HUES48 (cell line): ENCODE measurements around the gene ASB4.

Source experiments
- H3K27ac ChIP-seq: one replicate; pipeline ENCODE4 v1.7.0; 2013; ENCODE audit warnings: low read depth, low read length, inconsistent platforms
- H3K27me3 ChIP-seq: 2 replicates; pipeline ENCODE4 v1.6.1; 2013; ENCODE audit warnings: mild to moderate bottlenecking, low read length; ENCODE audit not compliant: control insufficient read depth, insufficient read depth
- H3K36me3 ChIP-seq: 2 replicates; pipeline ENCODE4 v1.6.1; 2013; ENCODE audit warnings: low read length; ENCODE audit not compliant: control insufficient read depth, insufficient read depth
- H3K4me1 ChIP-seq: 2 replicates; pipeline ENCODE4 v1.6.1; 2013; ENCODE audit warnings: mild to moderate bottlenecking, low read length; ENCODE audit not compliant: control insufficient read depth, insufficient read depth
- H3K4me3 ChIP-seq: 2 replicates; pipeline ENCODE4 v1.5.1; 2013; ENCODE audit warnings: mild to moderate bottlenecking, low read depth, low read length
- H3K9ac ChIP-seq: 2 replicates; pipeline ENCODE4 v1.6.1; 2013; ENCODE audit warnings: mild to moderate bottlenecking, low read depth, low read length, moderate library complexity
- H3K9me3 ChIP-seq: 2 replicates; pipeline ENCODE4 v1.6.1; 2013; ENCODE audit warnings: low read length; ENCODE audit not compliant: control insufficient read depth, insufficient read depth

The ASB4 gene

GRCh38 chr7:95469187-95469586, 16.6 kb upstream of the ASB4 start:
- Histone ChIP-seq H3K9me3 (no peaks in the 10 kb centered on the region), H3K4me3 (no peak overlapping the region), H3K36me3 (no peaks in the 10 kb centered on the region), H3K9ac (no peak overlapping the region), H3K27ac (no peak overlapping the region), H3K4me1 (peaks cover 29% of the 10 kb centered on the region), H3K27me3 (no peaks in the 10 kb centered on the region)

- Histone ChIP-seq H3K36me3 (no peaks in the 10 kb centered on the region), H3K27me3 (no peaks in the 10 kb centered on the region), H3K9ac (no peak overlapping the region), H3K4me3 (no peak overlapping the region), H3K9me3 (no peaks in the 10 kb centered on the region), H3K4me1 (peaks cover 29% of the 10 kb centered on the region), H3K27ac (peak overlapping the region; percentile 89)
Measured at GRCh38 chr7:95469848-95470247, 15.9 kb upstream of the ASB4 start.

- Histone ChIP-seq H3K27me3 (no peaks in the 10 kb centered on the region), H3K27ac (peak overlapping the region; percentile 89), H3K4me3 (no peak overlapping the region), H3K4me1 (peaks cover 29% of the 10 kb centered on the region), H3K36me3 (no peaks in the 10 kb centered on the region), H3K9me3 (no peaks in the 10 kb centered on the region), H3K9ac (no peak overlapping the region)
Measured at GRCh38 chr7:95470452-95470851, 15.3 kb upstream of the ASB4 start.

- no peak overlapping the region for H3K9ac ChIP-seq
- H3K36me3 ChIP-seq = no peaks in the 10 kb centered on the region
Measured at GRCh38 chr7:95471071-95471470, 14.7 kb upstream of the ASB4 start.

GRCh38 chr7:95472581-95473161, 13.1 kb upstream of the ASB4 start:
- no peak overlapping the region for H3K4me3 ChIP-seq
- H3K36me3 ChIP-seq = no peaks in the 10 kb centered on the region
- H3K27ac ChIP-seq = peak overlapping the region; percentile 21
- peaks cover 34% of the 10 kb centered on the region for H3K4me1 ChIP-seq
- H3K27me3 ChIP-seq = no peaks in the 10 kb centered on the region
- H3K9me3 ChIP-seq = no peaks in the 10 kb centered on the region
- H3K9ac ChIP-seq = no peak overlapping the region

More at GRCh38 chr7:95471071-95471470, 14.7 kb upstream of the ASB4 start:
- Histone ChIP-seq H3K4me3 (no peak overlapping the region), H3K4me1 (peaks cover 29% of the 10 kb centered on the region), H3K27me3 (no peaks in the 10 kb centered on the region), H3K9me3 (no peaks in the 10 kb centered on the region), H3K27ac (peak overlapping the region; percentile 89)

- no peak overlapping the region for H3K9ac ChIP-seq
- peaks cover 31% of the 10 kb centered on the region for H3K4me1 ChIP-seq
- no peaks in the 10 kb centered on the region for H3K27me3 ChIP-seq
- H3K9me3 ChIP-seq = no peaks in the 10 kb centered on the region
- H3K27ac ChIP-seq = peak overlapping the region; percentile 25
- no peak overlapping the region for H3K4me3 ChIP-seq
- H3K36me3 ChIP-seq = no peaks in the 10 kb centered on the region
Measured at GRCh38 chr7:95473276-95473985, 12.3 kb upstream of the ASB4 start.

- Histone ChIP-seq H3K27ac (no peak overlapping the region), H3K36me3 (no peaks in the 10 kb centered on the region), H3K9ac (no peak overlapping the region), H3K27me3 (no peaks in the 10 kb centered on the region), H3K4me1 (peaks cover 20% of the 10 kb centered on the region), H3K4me3 (no peak overlapping the region), H3K9me3 (no peaks in the 10 kb centered on the region)
Measured at GRCh38 chr7:95476072-95476847, 9.5 kb upstream of the ASB4 start.

- Histone ChIP-seq H3K27me3 (no peaks in the 10 kb centered on the region), H3K9ac (no peak overlapping the region), H3K36me3 (no peaks in the 10 kb centered on the region), H3K27ac (no peak overlapping the region), H3K4me1 (peaks cover 20% of the 10 kb centered on the region), H3K9me3 (no peaks in the 10 kb centered on the region), H3K4me3 (no peak overlapping the region)
Measured at GRCh38 chr7:95476904-95477594, 8.7 kb upstream of the ASB4 start.

- no peak overlapping the region for H3K4me3 ChIP-seq
- H3K9me3 ChIP-seq = no peaks in the 10 kb centered on the region
- H3K9ac ChIP-seq = no peak overlapping the region
- no peak overlapping the region for H3K27ac ChIP-seq
- H3K4me1 ChIP-seq = peaks cover 7% of the 10 kb centered on the region; the same call in 1 of the 2 replicates
- no peaks in the 10 kb centered on the region for H3K27me3 ChIP-seq
- H3K36me3 ChIP-seq = no peaks in the 10 kb centered on the region
Measured at GRCh38 chr7:95478272-95479037, 7.3 kb upstream of the ASB4 start.

GRCh38 chr7:95479992-95480624, 5.6 kb upstream of the ASB4 start:
- Histone ChIP-seq H3K4me1 (peaks cover 12% of the 10 kb centered on the region; the same call in 1 of the 2 replicates), H3K36me3 (no peaks in the 10 kb centered on the region), H3K4me3 (no peak overlapping the region), H3K9me3 (no peaks in the 10 kb centered on the region), H3K27me3 (no peaks in the 10 kb centered on the region), H3K9ac (no peak overlapping the region), H3K27ac (no peak overlapping the region)
